GM18505 (cell line): ENCODE measurements around the gene IL1R1.

Source experiments
- ATAC-seq: cut with Tn5 transposase; IDR thresholded peaks from one replicate; pipeline ENCODE4 v1.9.1; 2021; ENCODE audit not compliant: unreplicated experiment
- POLR2A ChIP-seq: IDR thresholded peaks from 4 replicates; pipeline ENCODE4 v1.6.1; 2011; ENCODE audit warnings: borderline replicate concordance; ENCODE audit not compliant: insufficient read depth, insufficient read length; ENCODE audit errors: extremely low read depth

The IL1R1 gene

GRCh38 chr2:102194609-102195268, 52.2 kb downstream of the IL1R1 start:
- ATAC-seq = no peak
- no peak for TF ChIP-seq POLR2A

GRCh38 chr2:102197389-102198137, 55.0 kb downstream of the IL1R1 start:
- TF ChIP-seq POLR2A = no peak
- ATAC-seq = no peak

- no peak for ATAC-seq
- TF ChIP-seq POLR2A = no peak
Measured at GRCh38 chr2:102200539-102200938, 58.0 kb downstream of the IL1R1 start.

GRCh38 chr2:102204638-102205037, 62.1 kb downstream of the IL1R1 start:
- no peak for TF ChIP-seq POLR2A
- ATAC-seq = no peak

GRCh38 chr2:102206666-102207341, 64.3 kb downstream of the IL1R1 start:
- TF ChIP-seq POLR2A = no peak
- no peak for ATAC-seq

- ATAC-seq = no peak
- TF ChIP-seq POLR2A = no peak
Measured at GRCh38 chr2:102208774-102209173, 66.2 kb downstream of the IL1R1 start.

- TF ChIP-seq POLR2A = no peak
- ATAC-seq = no peak
Measured at GRCh38 chr2:102209474-102209873, 66.9 kb downstream of the IL1R1 start.

- no peak for ATAC-seq
- TF ChIP-seq POLR2A = no peak
Measured at GRCh38 chr2:102217032-102217431, 74.5 kb downstream of the IL1R1 start.

- TF ChIP-seq POLR2A = no peak
Measured at GRCh38 chr2:102224824-102225739, 82.5 kb downstream of the IL1R1 start.

GRCh38 chr2:102226171-102226570, 83.6 kb downstream of the IL1R1 start:
- no peak for ATAC-seq
- no peak for TF ChIP-seq POLR2A

More at GRCh38 chr2:102224824-102225739, 82.5 kb downstream of the IL1R1 start:
- ATAC-seq = no peak

GRCh38 chr2:102226612-102227391, 84.3 kb downstream of the IL1R1 start:
- no peak for ATAC-seq

GRCh38 chr2:102229141-102229769, 86.7 kb downstream of the IL1R1 start:
- no peak for ATAC-seq
- TF ChIP-seq POLR2A = no peak

More at GRCh38 chr2:102226612-102227391, 84.3 kb downstream of the IL1R1 start:
- no peak for TF ChIP-seq POLR2A
